ENCODE results near the gene ADAT2. TPM values are rescaled to one million over a fixed set of nuclear protein-coding genes. Genes with fewer than 3 reads are reported as not detected.

Gene ADAT2
- 0.79 and 3.0 TPM in 2 replicates for total RNA-seq

DNA sequence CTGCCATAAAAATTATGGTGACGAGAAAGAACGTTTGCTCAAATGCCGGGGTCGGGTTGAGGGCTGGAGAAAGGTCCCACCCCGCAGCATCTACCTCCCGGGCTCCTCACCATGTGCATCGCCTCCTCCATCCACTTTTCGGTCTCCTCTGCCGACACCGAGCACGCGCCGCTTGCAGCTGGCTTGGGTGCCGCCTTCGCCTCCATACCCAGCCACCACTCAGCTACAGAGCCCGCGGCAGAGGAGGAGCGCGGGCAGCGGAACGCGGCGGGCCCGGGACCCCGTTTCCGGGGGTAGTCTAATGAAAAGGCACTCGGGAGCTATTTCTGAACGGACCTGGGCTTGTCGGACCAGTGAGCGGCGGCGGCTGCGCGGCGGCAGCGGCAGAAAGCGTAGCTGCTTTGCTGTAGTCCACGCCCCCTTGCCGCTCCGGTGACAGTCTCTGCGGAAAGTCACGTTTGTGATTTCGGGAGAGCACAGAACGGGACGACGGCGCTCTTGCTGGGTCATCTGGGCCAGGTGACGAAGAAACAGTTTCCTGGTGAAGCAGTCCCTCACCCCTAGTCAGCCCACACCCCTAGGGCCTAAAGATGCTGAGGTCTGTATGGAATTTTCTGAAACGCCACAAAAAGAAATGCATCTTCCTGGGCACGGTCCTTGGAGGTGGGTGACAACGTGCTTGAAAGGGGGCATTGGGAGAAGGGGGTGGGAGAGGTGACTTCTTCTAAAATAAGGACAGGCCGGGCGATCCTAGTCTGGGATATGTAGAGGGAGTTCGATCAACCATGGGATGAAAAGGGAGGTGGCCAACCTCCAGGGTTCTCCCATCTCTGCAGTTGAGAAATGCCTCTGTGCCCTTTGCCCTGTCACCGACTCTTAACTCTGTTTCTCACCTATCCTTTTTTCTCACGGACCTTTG lies at the start of gene ADAT2, which contains the start of gene PEX3:
TSS of gene ADAT2 (minus strand) at position 243 of the 919 bp plus-strand sequence. CDS start at position 206, 37 bp downstream.
TSS of gene PEX3 (plus strand) at position 353 of the 919 bp plus-strand sequence. CDS start at position 591, 238 bp downstream.

Small RNA genes lying within 50 kb of the gene (small RNA-seq; reads per million reads assigned to genes)
- 0.75 reads per million, percentile 45 among the genes with 10 or more reads in this experiment for gene RNA5SP221

Other genes with a start within 250 kb of the ADAT2 start
- gene PEX3, start 110 bp upstream of the ADAT2 start, total RNA-seq: 15.0 and 21.6 TPM in 2 replicates
- gene FUCA2, start 61.0 kb upstream of the ADAT2 start, total RNA-seq: 25.9 and 52.1 TPM in 2 replicates
- 76.2 and 76.6 TPM in 2 replicates for gene PHACTR2, start 227.3 kb upstream of the ADAT2 start, total RNA-seq